Neural cell (in vitro differentiated cells): ENCODE measurements around the gene TPM2. TPM values are rescaled to one million over a fixed set of nuclear protein-coding genes. Genes with fewer than 3 reads are reported as not detected.

Source experiments
- H2AFZ ChIP-seq: fragments of 200-600, 300-800 bp; sonication (generic), shearing (Covaris generic); 2 replicates; pipeline ENCODE4 v1.6.0; 2014; ENCODE audit warnings: low read depth, mild to moderate bottlenecking, antibody characterized with exemption, low read length, moderate library complexity
- H3F3A ChIP-seq: fragments of 200-600 bp; shearing (Covaris generic); 2 replicates; pipeline ENCODE4 v1.6.1; 2016; ENCODE audit warnings: mild to moderate bottlenecking, moderate library complexity, mixed read lengths, antibody characterized with exemption, low read length; ENCODE audit not compliant: insufficient read depth, poor library complexity, severe bottlenecking
- H3K27ac ChIP-seq: fragments of 200-600, 300-800 bp; sonication (generic), shearing (Covaris generic); 2 replicates; pipeline ENCODE4 v1.5.1; 2014; ENCODE audit warnings: mild to moderate bottlenecking, low read length, moderate library complexity
- H3K27me3 ChIP-seq: fragments of 300-800, 200-600 bp; sonication (generic), shearing (Covaris generic); 2 replicates; pipeline ENCODE4 v1.6.0; 2014; ENCODE audit warnings: mild to moderate bottlenecking, low read depth, low read length, moderate library complexity; ENCODE audit not compliant: insufficient read depth
- H3K36me3 ChIP-seq: fragments of 300-800, 200-600 bp; sonication (generic), shearing (Covaris generic); 2 replicates; pipeline ENCODE4 v1.5.1; 2014; ENCODE audit warnings: mild to moderate bottlenecking, antibody characterized with exemption, low read length, moderate library complexity; ENCODE audit not compliant: insufficient read depth
- H3K4me2 ChIP-seq: fragments of 300-800, 200-600 bp; sonication (generic), shearing (Covaris generic); 2 replicates; pipeline ENCODE4 v1.6.0; 2014; ENCODE audit warnings: mild to moderate bottlenecking, low read length
- H3K4me3 ChIP-seq: fragments of 300-800, 200-600 bp; sonication (generic), shearing (Covaris generic); 2 replicates; pipeline ENCODE4 v1.5.1; 2014; ENCODE audit warnings: mild to moderate bottlenecking, low read length, moderate library complexity
- H3K79me2 ChIP-seq: fragments of 200-600 bp; shearing (Covaris generic); replicated peaks from 2 replicates; pipeline ENCODE4 v1.6.0; 2014; ENCODE audit warnings: mild to moderate bottlenecking, low read length, moderate library complexity; ENCODE audit not compliant: insufficient read depth
- H3K9ac ChIP-seq: fragments of 300-800, 200-600 bp; sonication (generic), shearing (Covaris generic); 2 replicates; pipeline ENCODE4 v1.6.1; 2016; ENCODE audit warnings: mild to moderate bottlenecking, low read length, mixed read lengths
- H3K9me2 ChIP-seq: fragments of 200-600 bp; shearing (Covaris generic); 2 replicates; pipeline ENCODE4 v1.6.1; 2016; ENCODE audit warnings: mild to moderate bottlenecking, low read length, mixed read lengths; ENCODE audit not compliant: insufficient read depth
- H3K9me3 ChIP-seq: fragments of 200-600, 300-800 bp; sonication (generic), shearing (Covaris generic); 2 replicates; pipeline ENCODE4 v1.6.1; 2016; ENCODE audit warnings: mild to moderate bottlenecking, mixed run types, low read length, moderate library complexity, mixed read lengths
- H4K20me1 ChIP-seq: fragments of 200-600 bp; shearing (Covaris generic); 2 replicates; pipeline ENCODE4 v1.6.1; 2016; ENCODE audit warnings: mild to moderate bottlenecking, mixed run types; ENCODE audit not compliant: insufficient read depth
- EP300 ChIP-seq: fragments of 450-650 bp; conservative IDR thresholded peaks from 2 replicates; pipeline ENCODE4 v1.6.1; 2014; ENCODE audit warnings: antibody characterized with exemption, mild to moderate bottlenecking, moderate library complexity; ENCODE audit not compliant: poor library complexity, severe bottlenecking
- EZH2 ChIP-seq: fragments of 200-600, 300-800 bp; shearing (Covaris generic), sonication (generic); IDR thresholded peaks from 2 replicates; pipeline ENCODE4 v1.6.1; 2014; ENCODE audit warnings: antibody characterized with exemption, low read length, borderline replicate concordance, mild to moderate bottlenecking; ENCODE audit not compliant: insufficient read depth, poor library complexity, severe bottlenecking
- MXI1 ChIP-seq: fragments of 450-650 bp; conservative IDR thresholded peaks from 2 replicates; pipeline ENCODE4 v1.6.1; 2014; ENCODE audit warnings: antibody characterized with exemption, mild to moderate bottlenecking; ENCODE audit not compliant: poor library complexity, severe bottlenecking
- POLR2AphosphoS5 ChIP-seq: IDR thresholded peaks from 2 replicates; pipeline ENCODE4 v1.6.1; 2012
- RAD21 ChIP-seq: fragments of 450-650 bp; conservative IDR thresholded peaks from 2 replicates; pipeline ENCODE4 v1.6.1; 2014; ENCODE audit warnings: antibody characterized with exemption, mild to moderate bottlenecking, moderate library complexity
- SMC3 ChIP-seq: fragments of 450-650 bp; conservative IDR thresholded peaks from 2 replicates; pipeline ENCODE4 v1.6.1; 2014; ENCODE audit warnings: antibody characterized with exemption, mild to moderate bottlenecking, moderate library complexity; ENCODE audit not compliant: poor library complexity
- TAF1 ChIP-seq: IDR thresholded peaks from 2 replicates; pipeline ENCODE4 v1.6.1; 2012; ENCODE audit warnings: low read depth
- polyA plus RNA-seq: library from polyadenylated mRNA; depleted of rRNA; stranded (reverse); fragments of >200 nt; gene quantifications from 2 replicates; pipeline ENCODE4 v1.2.3, GENCODE V29; 2014
- TF ChIP-seq, protein P1 (sequence below): IDR thresholded peaks from 2 replicates; pipeline ENCODE4 v1.6.1; 2012; ENCODE audit warnings: borderline replicate concordance
- TF ChIP-seq, protein P2 (sequence below): fragments of 450-650 bp; IDR thresholded peaks from 2 replicates; pipeline ENCODE4 v1.5.1; 2014; ENCODE audit warnings: antibody characterized with exemption, mild to moderate bottlenecking, moderate library complexity; ENCODE audit not compliant: poor library complexity, severe bottlenecking

Gene TPM2
- polyA plus RNA-seq, 1 donor from 2014 or later, result not detected

DNA sequence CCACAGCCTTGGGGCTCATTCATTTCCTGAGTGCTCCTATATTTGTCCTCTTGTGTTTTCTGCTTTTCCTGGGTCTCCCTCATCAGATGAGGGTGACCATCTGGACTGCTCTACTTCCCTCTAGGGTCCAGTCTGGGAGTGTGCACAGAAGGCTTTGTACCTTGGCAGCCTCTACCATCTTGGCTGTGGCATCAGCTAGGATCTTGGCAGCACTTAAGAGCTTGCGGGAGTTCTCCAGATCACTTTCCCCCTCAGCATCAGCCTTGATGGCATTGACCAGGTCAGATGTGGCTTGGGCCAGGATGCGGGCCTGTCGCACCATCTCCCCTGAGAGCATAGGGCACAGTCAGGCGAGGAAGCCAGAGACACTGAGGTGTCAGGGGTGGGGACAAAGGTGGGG is 26.5 kb upstream of the TPM2 start:
- Histone ChIP-seq H3K4me3 (no peak overlapping the region), H3F3A (no peaks in the 10 kb centered on the region), H3K27ac (no peak overlapping the region), H3K27me3 (no peaks in the 10 kb centered on the region), H3K79me2 (no peaks in the 10 kb centered on the region), H3K9me2 (no peaks in the 10 kb centered on the region), H4K20me1 (no peaks in the 10 kb centered on the region), H3K9ac (no peak overlapping the region), H3K36me3 (no peaks in the 10 kb centered on the region), H2AFZ (no peak overlapping the region), H3K9me3 (no peaks in the 10 kb centered on the region), H3K4me2 (no peak overlapping the region)
- TF ChIP-seq, protein P1, sequence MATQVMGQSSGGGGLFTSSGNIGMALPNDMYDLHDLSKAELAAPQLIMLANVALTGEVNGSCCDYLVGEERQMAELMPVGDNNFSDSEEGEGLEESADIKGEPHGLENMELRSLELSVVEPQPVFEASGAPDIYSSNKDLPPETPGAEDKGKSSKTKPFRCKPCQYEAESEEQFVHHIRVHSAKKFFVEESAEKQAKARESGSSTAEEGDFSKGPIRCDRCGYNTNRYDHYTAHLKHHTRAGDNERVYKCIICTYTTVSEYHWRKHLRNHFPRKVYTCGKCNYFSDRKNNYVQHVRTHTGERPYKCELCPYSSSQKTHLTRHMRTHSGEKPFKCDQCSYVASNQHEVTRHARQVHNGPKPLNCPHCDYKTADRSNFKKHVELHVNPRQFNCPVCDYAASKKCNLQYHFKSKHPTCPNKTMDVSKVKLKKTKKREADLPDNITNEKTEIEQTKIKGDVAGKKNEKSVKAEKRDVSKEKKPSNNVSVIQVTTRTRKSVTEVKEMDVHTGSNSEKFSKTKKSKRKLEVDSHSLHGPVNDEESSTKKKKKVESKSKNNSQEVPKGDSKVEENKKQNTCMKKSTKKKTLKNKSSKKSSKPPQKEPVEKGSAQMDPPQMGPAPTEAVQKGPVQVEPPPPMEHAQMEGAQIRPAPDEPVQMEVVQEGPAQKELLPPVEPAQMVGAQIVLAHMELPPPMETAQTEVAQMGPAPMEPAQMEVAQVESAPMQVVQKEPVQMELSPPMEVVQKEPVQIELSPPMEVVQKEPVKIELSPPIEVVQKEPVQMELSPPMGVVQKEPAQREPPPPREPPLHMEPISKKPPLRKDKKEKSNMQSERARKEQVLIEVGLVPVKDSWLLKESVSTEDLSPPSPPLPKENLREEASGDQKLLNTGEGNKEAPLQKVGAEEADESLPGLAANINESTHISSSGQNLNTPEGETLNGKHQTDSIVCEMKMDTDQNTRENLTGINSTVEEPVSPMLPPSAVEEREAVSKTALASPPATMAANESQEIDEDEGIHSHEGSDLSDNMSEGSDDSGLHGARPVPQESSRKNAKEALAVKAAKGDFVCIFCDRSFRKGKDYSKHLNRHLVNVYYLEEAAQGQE, result no peak

DNA sequence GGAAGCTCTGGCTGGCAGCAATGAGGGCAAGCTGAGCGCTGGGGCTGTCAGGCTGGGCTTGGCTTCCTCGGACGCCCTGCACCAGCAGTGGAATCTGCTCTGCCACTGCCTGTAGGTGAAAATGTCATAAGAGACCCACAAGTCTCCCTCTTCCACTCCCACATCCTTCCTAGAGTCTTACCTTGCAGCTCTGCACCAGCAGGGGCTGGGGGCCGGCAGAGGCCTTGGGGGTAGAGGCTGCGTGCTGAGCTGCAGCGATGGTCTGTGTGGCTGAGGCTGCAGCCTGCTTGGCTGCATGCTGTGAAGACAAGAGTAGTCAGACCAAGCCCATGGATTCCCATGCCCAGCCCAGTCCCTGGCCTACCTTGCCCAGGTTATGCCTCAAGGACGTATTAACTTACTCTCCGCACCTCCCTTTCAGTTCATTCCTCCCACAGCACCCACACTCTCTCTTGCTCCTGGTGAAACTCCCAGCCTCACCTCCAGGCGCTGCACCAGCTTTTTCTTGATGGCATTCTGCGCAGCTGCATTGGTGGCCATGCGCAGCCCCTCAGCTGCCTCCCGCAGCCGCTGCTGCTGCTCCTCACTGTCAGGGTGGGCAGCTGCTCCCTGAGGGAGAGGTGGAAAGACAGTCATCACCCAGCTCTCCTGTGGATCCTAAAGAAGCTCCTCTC is 25.0 kb upstream of the TPM2 start:
- H3F3A ChIP-seq, result no peaks in the 10 kb centered on the region
- no peaks in the 10 kb centered on the region for H3K27me3 ChIP-seq
- no peak overlapping the region for H3K27ac ChIP-seq
- H4K20me1 ChIP-seq, result no peaks in the 10 kb centered on the region
- no peaks in the 10 kb centered on the region for H3K79me2 ChIP-seq
- no peaks in the 10 kb centered on the region for H3K9me3 ChIP-seq
- no peak overlapping the region for H3K9ac ChIP-seq
- no peak overlapping the region for H3K4me2 ChIP-seq
- TF ChIP-seq EP300 (no peak), SMC3 (no peak), MXI1 (no peak), POLR2AphosphoS5 (no peak), RAD21 (no peak), TAF1 (no peak), EZH2 (no peak)
- TF ChIP-seq, protein P1, result no peak
- TF ChIP-seq, protein P2, sequence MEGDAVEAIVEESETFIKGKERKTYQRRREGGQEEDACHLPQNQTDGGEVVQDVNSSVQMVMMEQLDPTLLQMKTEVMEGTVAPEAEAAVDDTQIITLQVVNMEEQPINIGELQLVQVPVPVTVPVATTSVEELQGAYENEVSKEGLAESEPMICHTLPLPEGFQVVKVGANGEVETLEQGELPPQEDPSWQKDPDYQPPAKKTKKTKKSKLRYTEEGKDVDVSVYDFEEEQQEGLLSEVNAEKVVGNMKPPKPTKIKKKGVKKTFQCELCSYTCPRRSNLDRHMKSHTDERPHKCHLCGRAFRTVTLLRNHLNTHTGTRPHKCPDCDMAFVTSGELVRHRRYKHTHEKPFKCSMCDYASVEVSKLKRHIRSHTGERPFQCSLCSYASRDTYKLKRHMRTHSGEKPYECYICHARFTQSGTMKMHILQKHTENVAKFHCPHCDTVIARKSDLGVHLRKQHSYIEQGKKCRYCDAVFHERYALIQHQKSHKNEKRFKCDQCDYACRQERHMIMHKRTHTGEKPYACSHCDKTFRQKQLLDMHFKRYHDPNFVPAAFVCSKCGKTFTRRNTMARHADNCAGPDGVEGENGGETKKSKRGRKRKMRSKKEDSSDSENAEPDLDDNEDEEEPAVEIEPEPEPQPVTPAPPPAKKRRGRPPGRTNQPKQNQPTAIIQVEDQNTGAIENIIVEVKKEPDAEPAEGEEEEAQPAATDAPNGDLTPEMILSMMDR, result no peak
- no peak overlapping the region for H3K4me3 ChIP-seq
- H3K9me2 ChIP-seq, result no peaks in the 10 kb centered on the region
- H2AFZ ChIP-seq, result no peak overlapping the region
- H3K36me3 ChIP-seq, result peaks cover 7% of the 10 kb centered on the region
